GM18502 (cell line): ENCODE data around the gene S100A1.

Source experiments
- ATAC-seq: cut with Tn5 transposase; IDR thresholded peaks from one replicate; pipeline ENCODE4 v1.9.1; 2021; ENCODE audit warnings: mild to moderate bottlenecking; ENCODE audit not compliant: unreplicated experiment, poor library complexity

Gene S100A1

GRCh38 chr1:153609585-153609907 is 18.7 kb upstream of the S100A1 start:
- ATAC-seq = no peak

GRCh38 chr1:153610334-153610733 is 17.9 kb upstream of the S100A1 start:
- no peak for ATAC-seq

DNA sequence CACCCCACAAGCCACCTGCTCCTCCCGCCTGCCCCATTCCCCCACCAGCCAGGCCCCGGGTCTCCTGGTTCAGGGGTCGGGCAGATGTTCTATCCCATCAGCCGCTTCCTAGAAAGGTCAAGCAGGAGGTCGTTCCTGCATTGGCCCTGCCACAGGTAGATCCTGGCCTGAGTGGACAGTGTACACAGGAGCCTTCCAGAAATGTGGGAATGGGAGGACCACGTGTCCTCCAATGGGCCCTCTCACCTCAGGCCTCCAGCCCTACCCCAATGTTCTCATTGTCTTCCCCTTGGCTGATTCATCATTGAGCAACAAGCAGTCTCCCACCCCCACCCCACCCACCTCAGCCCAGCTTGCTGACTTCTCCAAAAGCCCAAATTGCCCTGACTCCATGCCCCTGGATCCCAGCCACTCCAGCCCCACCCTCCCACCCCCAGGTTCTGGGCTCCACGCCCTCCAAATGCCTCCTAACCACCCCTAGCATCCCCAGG is 17.4 kb upstream of the S100A1 start:
- no peak for ATAC-seq

GRCh38 chr1:153611356-153611755 is 16.9 kb upstream of the S100A1 start:
- no peak for ATAC-seq

DNA sequence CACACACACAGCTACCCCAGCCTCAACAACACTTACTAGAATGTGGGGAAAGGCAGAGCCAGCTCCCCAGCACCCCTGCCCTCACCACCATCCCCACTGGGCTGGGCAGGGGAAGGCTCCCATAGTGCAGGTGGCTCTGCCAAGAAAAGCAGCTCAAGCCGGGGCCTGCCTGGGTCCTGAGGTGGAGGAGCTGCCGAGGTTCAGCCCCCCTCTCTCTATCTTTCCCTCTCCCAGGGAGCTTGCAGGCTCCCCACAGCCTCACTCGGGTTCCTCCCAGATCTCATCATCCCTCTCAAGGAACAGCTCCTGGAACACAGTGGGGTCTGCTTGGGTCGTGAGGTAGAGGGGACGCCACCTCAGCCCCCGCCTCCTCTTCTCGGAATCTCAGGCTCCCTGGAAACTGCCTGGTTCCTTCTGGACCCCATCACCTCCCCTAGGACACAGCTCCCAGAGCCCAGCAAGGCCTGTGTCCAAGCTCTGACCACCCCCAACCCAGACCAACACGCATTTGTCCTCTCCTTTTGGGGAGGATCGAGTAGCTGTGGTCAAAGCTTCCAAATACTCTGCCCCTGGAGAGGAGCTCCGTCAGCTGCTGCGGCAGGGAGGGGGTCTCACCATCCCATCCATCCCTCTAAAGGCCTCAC is 16.0 kb upstream of the S100A1 start:
- no peak for ATAC-seq

GRCh38 chr1:153612755-153613331 is 15.4 kb upstream of the S100A1 start, which contains the start of gene S100A16:
S100A16 (minus strand) TSS chr1:153613137; CDS start chr1:153608151, 4,986 bp downstream.
- ATAC-seq = no peak

DNA sequence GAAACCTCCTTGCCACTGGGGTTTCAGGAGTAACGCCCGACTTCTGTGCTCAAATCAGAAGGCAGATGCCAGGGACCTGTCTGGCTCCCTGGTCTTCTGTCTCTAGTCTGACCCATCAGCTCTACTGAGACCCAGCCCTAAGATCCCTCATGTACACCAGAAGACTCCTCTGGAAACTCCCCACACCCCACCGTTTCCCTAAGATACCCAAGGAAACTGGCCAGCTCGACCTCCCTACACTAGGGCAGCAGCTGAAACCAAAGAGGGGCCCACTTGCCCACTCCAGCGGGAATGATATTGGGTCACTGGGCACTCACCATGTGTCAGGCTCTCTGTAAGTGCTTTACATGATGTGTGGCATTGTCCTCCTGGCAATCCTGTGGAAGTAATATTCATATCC is 14.8 kb upstream of the S100A1 start:
- ATAC-seq = no peak

DNA sequence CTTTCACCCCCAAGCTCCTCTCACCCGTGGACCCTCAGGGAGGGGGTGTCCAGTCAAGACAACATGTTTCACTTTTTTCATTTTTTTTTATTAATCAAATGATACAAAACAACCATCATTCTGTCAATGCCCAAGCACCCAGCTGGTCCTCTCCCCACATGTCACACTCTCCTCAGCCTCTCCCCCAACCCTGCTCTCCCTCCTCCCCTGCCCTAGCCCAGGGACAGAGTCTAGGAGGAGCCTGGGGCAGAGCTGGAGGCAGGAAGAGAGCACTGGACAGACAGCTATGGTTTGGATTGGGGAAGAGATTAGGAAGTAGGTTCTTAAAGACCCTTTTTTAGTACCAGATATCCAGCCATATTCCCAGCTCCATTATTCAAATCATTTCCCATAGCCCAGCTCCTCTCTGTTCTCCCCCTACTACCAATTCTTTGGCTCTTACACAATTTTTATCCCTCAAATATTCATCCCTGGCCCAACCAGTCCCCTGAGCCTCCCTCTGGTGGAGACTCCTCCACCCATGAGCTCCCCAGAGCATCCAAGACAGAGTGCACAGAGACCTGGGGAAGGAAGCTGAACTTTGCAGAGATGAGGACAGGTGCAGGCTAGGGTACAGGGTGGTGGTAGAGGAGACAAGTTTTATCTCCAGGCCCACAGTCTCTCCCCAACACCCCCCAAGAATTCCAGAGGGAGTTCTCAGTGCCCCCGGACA is 13.9 kb upstream of the S100A1 start:
- no peak for ATAC-seq

DNA sequence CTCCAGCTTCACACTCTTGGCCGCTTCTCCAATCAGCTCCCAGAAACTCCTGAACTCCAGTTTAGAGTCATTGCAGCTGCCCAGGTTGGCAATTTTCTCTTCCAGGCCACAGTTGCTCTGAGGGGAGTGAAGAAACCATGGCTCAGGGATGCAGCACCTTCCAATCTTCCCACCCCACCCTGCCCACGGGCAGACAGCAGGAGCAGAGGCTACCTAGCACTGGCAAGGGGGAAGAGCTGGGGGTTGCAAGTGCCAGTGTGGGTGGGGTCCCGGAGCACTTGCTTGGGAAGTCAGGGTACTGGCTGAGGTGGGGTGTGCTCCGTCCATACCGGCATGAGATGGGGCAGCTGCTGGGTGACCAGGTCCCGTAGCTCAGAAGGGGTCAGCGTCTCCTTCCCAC is 13.3 kb upstream of the S100A1 start:
- ATAC-seq = no peak

- ATAC-seq = no peak
Measured at GRCh38 chr1:153615406-153615805, 12.8 kb upstream of the S100A1 start.

GRCh38 chr1:153616144-153616916 is 11.9 kb upstream of the S100A1 start, which contains the start of gene S100A14:
S100A14 (minus strand) TSS chr1:153616325; CDS start chr1:153615858, 467 bp downstream.
- no peak for ATAC-seq

DNA sequence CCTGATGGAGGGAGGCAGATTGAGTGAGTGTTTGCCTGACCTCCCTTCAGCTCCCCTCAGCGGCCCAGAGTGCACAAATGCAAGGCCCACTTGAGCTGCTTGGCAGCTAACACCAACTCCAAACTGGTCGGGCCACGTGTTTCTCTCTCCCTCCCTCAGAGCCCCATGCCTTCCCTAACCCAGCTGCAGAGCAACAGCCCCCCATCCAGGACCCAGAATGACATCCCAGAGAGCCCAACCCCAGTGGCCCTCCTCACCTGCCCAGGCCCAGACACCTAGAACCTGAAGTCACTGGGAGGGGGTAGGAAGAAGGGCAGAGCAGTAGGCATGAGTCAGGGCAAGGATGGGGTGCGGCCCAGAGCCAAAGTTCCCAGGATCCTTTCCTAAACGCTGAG is 11.3 kb upstream of the S100A1 start:
- ATAC-seq = no peak

- peak; percentile 63 for ATAC-seq
Measured at GRCh38 chr1:153617663-153618062, 10.6 kb upstream of the S100A1 start.

- ATAC-seq = no peak
Measured at GRCh38 chr1:153619171-153619570, 9.1 kb upstream of the S100A1 start.

DNA sequence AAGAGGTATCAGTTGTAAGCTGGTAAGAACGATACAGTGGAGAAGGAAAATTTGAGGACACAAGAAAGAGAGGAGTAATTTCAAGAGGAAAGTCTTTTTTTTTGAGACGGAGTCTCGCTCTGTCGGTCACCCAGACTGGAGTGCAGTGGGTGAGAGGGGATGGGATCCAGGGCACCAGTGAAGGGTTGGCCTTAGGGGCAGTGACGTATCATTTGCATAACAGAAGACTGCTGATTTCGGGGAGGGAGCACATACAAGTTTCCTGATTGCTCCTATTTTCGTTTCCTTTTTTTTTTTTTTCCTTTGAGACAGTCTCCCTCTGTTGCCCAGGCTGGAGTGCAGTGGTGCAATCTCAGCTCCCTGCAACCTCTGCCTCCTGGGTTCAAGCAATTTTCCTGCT is 5.1 kb upstream of the S100A1 start:
- no peak for ATAC-seq

DNA sequence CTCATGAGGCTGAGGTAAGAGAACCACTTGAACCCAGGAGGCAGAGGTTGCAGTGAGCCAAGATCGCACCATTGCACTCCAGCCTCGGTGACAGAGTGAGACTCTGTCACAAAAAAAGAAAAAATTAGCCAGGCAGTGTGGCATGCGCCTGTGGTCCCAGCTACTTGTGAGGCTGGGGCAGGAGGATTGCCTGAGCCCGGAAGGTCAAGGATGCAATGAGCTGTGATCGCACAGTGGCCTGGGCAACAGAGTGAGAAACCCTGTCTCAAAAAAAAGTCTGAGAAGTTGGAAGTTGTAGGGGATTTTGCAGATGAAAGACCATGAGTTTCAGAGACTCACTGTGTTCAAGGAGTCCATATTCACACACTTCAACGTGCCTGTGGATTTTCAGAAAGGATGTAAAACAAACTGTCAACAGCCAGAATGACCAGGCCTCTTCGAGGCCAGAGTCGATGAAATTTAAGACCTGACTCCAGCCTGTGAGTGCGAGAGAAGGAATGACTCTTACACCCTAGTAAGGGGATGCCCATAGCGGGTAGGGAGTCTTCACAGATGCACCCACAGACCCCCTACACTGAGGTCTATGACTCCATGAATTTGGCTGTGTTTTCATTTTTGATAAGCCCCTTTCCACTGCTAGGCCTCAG is 3.1 kb upstream of the S100A1 start:
- no peak for ATAC-seq

DNA sequence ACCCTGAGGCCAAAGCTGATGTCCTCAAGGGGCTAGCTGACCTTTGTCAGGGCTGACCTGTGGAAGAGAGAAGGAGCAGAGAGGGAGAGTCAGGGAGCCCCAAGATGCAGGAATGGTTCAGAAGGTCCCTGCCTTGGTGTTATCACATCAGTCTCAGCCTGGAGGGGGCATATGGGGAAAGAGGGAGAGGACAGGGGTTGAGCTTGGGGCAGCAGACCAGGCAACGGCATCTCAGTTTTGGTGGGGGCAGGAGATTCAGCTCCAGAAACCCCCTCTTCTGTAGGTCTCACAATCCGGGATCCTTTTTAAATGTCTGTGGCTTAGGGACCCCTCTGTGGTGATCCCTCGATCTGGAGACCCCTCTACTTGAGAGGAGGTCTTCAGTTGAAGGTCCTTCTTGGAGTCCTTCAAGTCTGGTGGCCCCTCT is 1.7 kb upstream of the S100A1 start:
- no peak for ATAC-seq

DNA sequence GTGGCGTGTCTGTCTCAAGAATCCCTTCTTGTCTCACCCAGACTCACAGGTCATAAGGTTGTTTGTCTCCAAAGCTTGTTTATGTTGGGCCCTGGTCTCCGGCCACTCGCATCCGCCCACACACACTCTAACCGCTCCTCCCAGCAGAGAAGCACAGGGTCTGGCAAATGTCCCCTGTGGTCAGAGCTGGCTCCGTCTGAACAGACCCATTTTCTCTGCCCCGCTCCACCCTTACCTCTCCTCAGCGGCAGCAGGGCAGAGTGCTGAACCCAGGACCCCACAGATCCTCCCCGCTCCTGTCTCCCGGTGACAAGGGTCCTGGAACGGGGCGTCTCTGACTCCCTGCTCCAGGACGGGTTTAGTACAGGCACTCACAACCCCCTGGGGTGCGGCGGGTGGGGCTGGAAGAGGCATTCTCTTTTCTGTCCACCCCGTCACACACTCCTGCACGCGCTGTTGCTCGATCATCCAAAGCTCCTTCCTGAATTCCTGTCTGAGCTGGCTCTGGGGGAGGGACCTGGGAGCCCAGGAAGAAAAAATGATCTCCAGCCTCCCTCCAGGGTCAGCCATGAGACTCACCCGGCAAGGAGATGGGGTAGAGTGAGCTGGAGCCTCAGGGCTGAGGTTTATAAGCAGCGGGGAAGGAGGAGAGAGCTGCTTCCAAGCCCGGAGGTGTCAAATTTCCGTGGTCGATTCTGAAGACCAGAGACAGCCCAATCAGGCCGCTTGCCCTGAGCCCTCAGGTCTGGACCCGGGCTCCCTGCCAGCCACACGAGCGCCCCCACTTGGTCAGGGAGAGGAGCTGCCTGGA is 1.1 kb upstream of the S100A1 start, which contains the start of gene S100A13:
Gene S100A13, minus strand, starts transcription at position 602 of the 811 bp plus-strand sequence. CDS start 1,033 bp downstream, outside the sequence.
- no peak for ATAC-seq

- no peak for ATAC-seq
Measured at GRCh38 chr1:153628638-153629342, 556 bp downstream of the S100A1 start.
